DOHH2 (cell line): Measurements from ENCODE around the gene MAML2.

Source experiments
- H3F3A ChIP-seq: fragments of 200-600 bp; sonication (generic), shearing (Covaris generic); 2 replicates; pipeline ENCODE4 v1.6.0; 2016; ENCODE audit warnings: antibody characterized with exemption, mild to moderate bottlenecking; ENCODE audit not compliant: control insufficient read depth, insufficient read depth
- H3K27ac ChIP-seq: fragments of 200-600 bp; sonication (generic); 2 replicates; pipeline ENCODE4 v1.5.1; 2014; ENCODE audit warnings: low read depth, mild to moderate bottlenecking, low read length, moderate library complexity
- H3K27me3 ChIP-seq: fragments of 200-600 bp; sonication (generic); 2 replicates; pipeline ENCODE4 v1.6.1; 2014; ENCODE audit warnings: mild to moderate bottlenecking, low read length, mixed read lengths; ENCODE audit not compliant: control insufficient read depth
- H3K36me3 ChIP-seq: fragments of 200-600 bp; sonication (generic); 2 replicates; pipeline ENCODE4 v1.6.1; 2014; ENCODE audit warnings: mild to moderate bottlenecking, low read length, moderate library complexity, mixed read lengths; ENCODE audit not compliant: control insufficient read depth
- H3K4me1 ChIP-seq: fragments of 200-600 bp; sonication (generic); 2 replicates; pipeline ENCODE4 v1.6.1; 2014; ENCODE audit warnings: mild to moderate bottlenecking, low read length, mixed read lengths; ENCODE audit not compliant: control insufficient read depth
- H3K4me2 ChIP-seq: fragments of 200-600 bp; sonication (generic); 2 replicates; pipeline ENCODE4 v1.6.0; 2014; ENCODE audit warnings: mild to moderate bottlenecking, low read length, moderate library complexity
- H3K4me3 ChIP-seq: fragments of 200-600 bp; sonication (generic); 2 replicates; pipeline ENCODE4 v1.5.1; 2014; ENCODE audit warnings: mild to moderate bottlenecking, low read length, mixed read lengths
- H3K79me2 ChIP-seq: fragments of 200-600 bp; sonication (generic); 2 replicates; pipeline ENCODE4 v1.6.1; 2014; ENCODE audit warnings: mild to moderate bottlenecking, low read length, mixed read lengths; ENCODE audit not compliant: control insufficient read depth
- H3K9me2 ChIP-seq: fragments of 200-600 bp; sonication (generic); replicated peaks from 2 replicates; pipeline ENCODE4 v1.6.1; 2014; ENCODE audit warnings: mild to moderate bottlenecking, low read length, mixed read lengths; ENCODE audit not compliant: control insufficient read depth
- H3K9me3 ChIP-seq: fragments of 200-600 bp; sonication (generic); 2 replicates; pipeline ENCODE4 v1.6.1; 2014; ENCODE audit warnings: antibody characterized with exemption, low read length, mixed read lengths; ENCODE audit not compliant: control insufficient read depth, insufficient read depth
- H4K20me1 ChIP-seq: fragments of 200-600 bp; sonication (generic); 2 replicates; pipeline ENCODE4 v1.6.0; 2014; ENCODE audit warnings: low read depth, mild to moderate bottlenecking, antibody characterized with exemption, low read length, moderate library complexity; ENCODE audit not compliant: control insufficient read depth, insufficient read depth
- CTCF ChIP-seq: fragments of 200-600 bp; sonication (generic); IDR thresholded peaks from one replicate; pipeline ENCODE4 v1.5.1; 2014; ENCODE audit warnings: antibody characterized with exemption, mild to moderate bottlenecking, low read depth, low read length; ENCODE audit not compliant: poor library complexity, severe bottlenecking
- EZH2phosphoT487 ChIP-seq: fragments of 200-600 bp; sonication (generic); IDR thresholded peaks from 2 replicates; pipeline ENCODE4 v1.6.1; 2017; ENCODE audit warnings: borderline replicate concordance, mild to moderate bottlenecking, antibody characterized with exemption, low read length, moderate library complexity, mixed read lengths

The MAML2 gene

DNA sequence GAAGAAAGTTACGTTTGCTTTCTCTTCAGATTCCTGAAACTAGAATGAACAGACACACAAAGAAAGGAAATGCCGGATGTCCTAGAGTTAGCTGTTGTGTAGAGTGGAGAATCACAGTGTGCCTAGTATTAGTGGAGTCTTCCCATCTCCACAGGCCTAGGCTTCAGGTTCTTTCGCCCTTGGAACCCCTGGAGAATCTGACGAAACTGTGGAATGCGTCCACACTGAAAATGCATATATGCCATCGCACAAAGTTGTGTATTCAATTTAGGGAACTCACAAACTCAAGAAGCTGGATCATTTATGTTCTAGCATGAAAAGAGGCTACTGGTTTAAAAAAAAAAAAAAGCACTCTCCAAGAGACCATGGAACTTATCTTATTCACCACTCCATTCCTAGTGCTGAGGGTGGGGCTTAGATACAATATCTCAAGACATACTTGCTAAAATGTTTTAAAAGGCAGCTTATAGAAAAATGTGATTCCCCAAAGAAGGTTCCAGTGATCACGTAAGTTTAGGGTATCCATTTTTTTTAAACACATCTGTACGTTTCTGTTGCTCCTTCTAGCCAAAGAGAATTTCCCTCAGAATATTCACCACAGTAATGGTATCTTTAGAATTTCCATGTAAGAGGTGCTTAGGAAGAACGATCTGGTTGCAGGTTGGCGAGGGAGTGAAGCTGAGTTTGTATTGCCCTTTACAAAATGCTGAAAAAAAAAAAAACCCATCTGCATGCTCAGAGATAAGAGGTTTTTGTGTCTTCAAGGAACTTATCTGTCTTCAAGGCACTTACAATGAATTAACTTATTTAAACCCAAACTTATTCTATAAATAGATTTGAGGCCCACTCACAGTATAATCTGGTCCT, 20.0 kb downstream of the MAML2 start:
- Histone ChIP-seq H3K4me3 (no peak overlapping the region), H3K79me2 (no peaks in the 10 kb centered on the region), H3K4me1 (no peaks in the 10 kb centered on the region), H3K4me2 (no peak overlapping the region), H3K9me3 (no peaks in the 10 kb centered on the region), H4K20me1 (no peaks in the 10 kb centered on the region), H3K27ac (no peak overlapping the region), H3F3A (no peaks in the 10 kb centered on the region), H3K27me3 (no peaks in the 10 kb centered on the region), H3K9me2 (no peaks in the 10 kb centered on the region), H3K36me3 (no peaks in the 10 kb centered on the region)
- no peak for TF ChIP-seq CTCF
- no peak for TF ChIP-seq EZH2phosphoT487

- no peak overlapping the region for H3K4me2 ChIP-seq
- no peak overlapping the region for H3K27ac ChIP-seq
- H4K20me1 ChIP-seq: no peaks in the 10 kb centered on the region
- no peak overlapping the region for H3K4me3 ChIP-seq
- no peaks in the 10 kb centered on the region for H3K27me3 ChIP-seq
- H3K36me3 ChIP-seq: no peaks in the 10 kb centered on the region
- H3F3A ChIP-seq: no peaks in the 10 kb centered on the region
- no peaks in the 10 kb centered on the region for H3K79me2 ChIP-seq
- TF ChIP-seq CTCF (no peak), EZH2phosphoT487 (no peak)
- H3K9me2 ChIP-seq: no peaks in the 10 kb centered on the region
- no peaks in the 10 kb centered on the region for H3K9me3 ChIP-seq
- no peaks in the 10 kb centered on the region for H3K4me1 ChIP-seq
Measured at GRCh38 chr11:96321091-96321490, 21.9 kb downstream of the MAML2 start.

- Histone ChIP-seq H3K9me3 (no peaks in the 10 kb centered on the region), H3K27me3 (no peaks in the 10 kb centered on the region), H3K4me3 (no peak overlapping the region), H3K4me1 (no peaks in the 10 kb centered on the region), H3K4me2 (no peak overlapping the region), H4K20me1 (no peaks in the 10 kb centered on the region), H3K79me2 (no peaks in the 10 kb centered on the region), H3K27ac (no peak overlapping the region), H3K9me2 (no peaks in the 10 kb centered on the region), H3F3A (no peaks in the 10 kb centered on the region), H3K36me3 (no peaks in the 10 kb centered on the region)
- TF ChIP-seq EZH2phosphoT487: no peak
- no peak for TF ChIP-seq CTCF
Measured at GRCh38 chr11:96319898-96320656, 22.9 kb downstream of the MAML2 start.
